Measurements from ENCODE around the gene R3HDM2.

GRCh38 chr12:57262126-57262822 lies 168.6 kb downstream of the R3HDM2 start:
- no peak for TF ChIP-seq CTCF (IDR thresholded peaks at IDR 0.05; ENCODE audit: insufficient read depth, low read depth, low read length)
- TF ChIP-seq EZH2 (IDR thresholded peaks at IDR 0.05; ENCODE audit: insufficient read depth, low read length): no peak

All from astrocyte (in vitro differentiated cells and primary cell).